Measurements from ENCODE around the gene SPRR3.

The SPRR3 gene

DNA sequence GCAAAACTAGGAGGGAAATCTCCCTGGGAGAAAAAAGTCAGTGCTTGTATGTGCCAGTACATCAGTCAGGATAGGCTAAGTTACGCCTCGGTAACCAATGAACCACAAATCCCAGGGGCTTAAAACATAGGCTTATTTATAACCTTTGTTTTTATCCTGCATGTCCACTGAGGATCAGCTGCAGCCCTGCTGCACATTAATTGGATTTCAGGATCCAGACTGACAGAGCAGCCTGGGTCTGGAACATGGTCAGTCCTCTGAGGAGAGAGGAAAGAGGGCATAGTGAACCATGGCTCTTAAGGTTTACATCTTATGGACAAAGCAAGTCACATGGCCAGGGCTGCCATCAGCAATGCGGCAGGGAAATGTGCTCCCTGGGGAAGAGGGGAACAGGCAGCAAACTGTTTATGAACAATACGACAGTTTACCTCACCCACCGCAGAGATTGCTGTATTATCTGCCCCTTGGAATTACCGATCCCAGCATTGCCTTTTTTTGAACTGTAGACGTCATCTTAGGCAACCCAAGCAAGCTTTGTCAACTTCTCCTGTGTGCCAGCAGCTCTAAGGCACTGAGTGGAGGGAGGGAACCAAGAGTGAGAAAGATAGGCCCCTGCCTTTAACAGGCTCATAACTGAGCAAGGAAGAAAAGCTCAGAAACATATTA, 40.2 kb upstream of the SPRR3 start:
- TF ChIP-seq, protein P1, sequence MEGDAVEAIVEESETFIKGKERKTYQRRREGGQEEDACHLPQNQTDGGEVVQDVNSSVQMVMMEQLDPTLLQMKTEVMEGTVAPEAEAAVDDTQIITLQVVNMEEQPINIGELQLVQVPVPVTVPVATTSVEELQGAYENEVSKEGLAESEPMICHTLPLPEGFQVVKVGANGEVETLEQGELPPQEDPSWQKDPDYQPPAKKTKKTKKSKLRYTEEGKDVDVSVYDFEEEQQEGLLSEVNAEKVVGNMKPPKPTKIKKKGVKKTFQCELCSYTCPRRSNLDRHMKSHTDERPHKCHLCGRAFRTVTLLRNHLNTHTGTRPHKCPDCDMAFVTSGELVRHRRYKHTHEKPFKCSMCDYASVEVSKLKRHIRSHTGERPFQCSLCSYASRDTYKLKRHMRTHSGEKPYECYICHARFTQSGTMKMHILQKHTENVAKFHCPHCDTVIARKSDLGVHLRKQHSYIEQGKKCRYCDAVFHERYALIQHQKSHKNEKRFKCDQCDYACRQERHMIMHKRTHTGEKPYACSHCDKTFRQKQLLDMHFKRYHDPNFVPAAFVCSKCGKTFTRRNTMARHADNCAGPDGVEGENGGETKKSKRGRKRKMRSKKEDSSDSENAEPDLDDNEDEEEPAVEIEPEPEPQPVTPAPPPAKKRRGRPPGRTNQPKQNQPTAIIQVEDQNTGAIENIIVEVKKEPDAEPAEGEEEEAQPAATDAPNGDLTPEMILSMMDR (IDR thresholded peaks at IDR 0.05): no peak

DNA sequence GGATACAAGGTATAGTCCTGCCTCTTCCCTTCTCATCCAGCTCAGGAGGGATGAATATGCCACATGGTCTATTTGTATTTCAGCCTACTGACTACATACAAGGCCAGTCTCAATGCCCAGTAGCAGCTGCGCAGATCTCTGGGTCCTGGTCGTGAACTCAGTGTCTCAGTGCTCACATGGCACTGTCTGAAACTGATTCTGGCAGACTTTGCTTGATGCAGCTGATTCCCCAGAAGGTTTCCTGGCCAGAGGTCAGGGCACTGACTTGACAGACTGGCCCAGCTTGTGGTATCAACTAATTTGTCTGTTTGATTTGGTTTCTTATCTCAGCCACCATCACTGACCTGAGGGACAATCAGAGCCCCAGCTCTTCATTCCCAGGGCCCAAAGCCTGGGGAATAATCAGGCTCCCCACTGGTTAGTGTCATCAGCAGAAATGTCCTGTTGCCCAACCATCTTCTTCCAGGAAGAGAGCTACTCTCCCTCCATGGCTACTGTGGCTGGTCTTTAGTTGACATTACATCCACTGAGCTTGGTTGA, 38.6 kb upstream of the SPRR3 start:
- TF ChIP-seq, protein P1 (IDR thresholded peaks at IDR 0.05): no peak

DNA sequence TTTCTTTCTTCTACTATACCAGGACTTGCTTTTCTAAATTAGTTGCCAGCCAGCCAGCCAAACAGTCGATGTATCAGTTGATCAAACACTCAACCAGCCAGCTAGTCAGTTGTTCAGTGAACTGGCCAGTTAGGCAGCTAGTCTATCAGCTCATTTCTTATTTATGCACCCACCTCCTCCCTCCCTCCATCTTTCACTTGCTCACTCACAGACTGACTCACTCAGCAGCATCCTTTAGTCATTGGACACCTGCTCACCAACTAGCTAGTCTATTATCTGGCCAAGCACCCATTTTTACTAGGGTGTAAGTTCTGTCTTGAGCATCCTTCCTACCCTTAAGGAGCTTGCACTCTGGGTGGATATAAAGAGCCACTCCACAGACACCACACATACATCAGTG, 37.0 kb upstream of the SPRR3 start:
- TF ChIP-seq, protein P1 (IDR thresholded peaks at IDR 0.05): no peak

DNA sequence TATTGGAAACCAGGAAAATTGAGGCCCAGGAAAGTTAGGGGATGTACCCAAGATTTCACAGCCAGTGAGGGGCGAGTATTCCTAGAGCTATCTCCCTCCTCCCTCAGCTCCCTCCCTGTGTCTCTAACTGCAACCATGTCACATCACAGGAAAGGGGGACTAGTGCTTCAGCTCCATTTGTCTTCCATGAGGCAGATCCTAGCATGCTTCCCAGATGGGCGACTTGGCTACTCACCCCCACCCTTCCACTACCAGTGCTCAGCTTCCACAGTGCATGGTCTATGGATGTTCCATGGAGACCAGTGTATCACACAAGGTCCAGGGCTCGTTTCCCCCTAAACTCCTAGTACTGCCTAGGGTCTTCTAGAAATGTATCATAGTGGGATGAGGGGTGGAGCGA, 35.7 kb upstream of the SPRR3 start:
- TF ChIP-seq, protein P1 (IDR thresholded peaks at IDR 0.05): no peak

DNA sequence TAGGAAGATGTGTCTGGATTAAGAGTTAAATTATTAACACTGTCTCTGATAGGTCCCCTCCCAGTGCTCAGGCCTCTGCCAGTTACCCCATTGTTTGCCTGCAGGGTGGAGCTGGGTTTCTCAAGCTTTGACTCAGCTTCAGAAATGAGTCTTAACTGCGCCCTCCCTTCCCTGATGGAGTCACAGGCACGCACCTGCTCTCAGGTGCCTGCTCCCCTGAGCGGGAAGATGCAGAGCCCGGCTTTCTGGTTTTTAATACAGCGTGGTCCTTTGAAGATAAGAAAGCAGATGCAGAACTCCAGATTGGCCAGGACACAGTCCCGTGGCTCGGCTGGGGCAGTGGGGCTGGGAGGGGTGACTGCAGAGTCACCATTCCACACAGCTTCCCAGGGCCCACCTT, 34.3 kb upstream of the SPRR3 start:
- TF ChIP-seq, protein P1 (IDR thresholded peaks at IDR 0.05): no peak

DNA sequence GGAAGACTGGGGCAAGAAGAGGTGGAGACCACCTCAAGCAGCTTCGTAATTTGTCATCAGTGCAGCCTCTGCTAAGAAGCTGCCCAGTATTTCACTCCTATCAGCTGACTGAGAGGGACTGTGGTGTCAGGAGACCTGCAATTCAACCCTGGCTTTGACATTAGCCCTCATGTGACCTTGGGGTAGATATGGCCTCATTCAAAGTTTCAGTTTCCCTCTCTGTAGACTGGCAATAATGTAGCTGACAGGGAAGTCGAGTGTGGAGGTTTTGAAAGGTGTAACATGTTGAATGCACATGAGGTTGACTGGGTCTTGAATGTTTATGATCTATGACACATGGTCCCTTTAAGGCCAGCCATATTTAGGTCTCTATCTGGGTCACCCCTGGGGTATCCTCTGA, 33.3 kb upstream of the SPRR3 start:
- TF ChIP-seq, protein P1 (IDR thresholded peaks at IDR 0.05): no peak

DNA sequence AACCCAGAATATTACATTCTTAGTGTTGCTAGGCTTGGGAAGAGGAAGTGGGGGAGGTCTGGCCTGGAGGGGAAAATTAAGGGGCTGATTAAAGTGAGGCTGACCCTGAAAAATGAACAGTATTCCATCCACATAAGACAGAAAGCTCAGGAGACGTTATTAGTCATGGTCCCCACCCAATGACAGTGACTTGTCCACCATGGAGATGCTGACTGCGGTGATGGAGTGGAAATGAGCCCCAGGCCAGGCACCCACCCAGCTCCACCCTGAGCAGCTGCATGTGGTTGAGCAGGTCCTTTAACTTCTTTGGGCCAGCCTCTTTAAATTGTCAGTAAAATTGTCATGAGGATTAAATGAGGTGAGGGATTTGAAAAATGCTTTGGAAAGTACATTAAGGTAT, 32.5 kb upstream of the SPRR3 start:
- TF ChIP-seq, protein P1 (IDR thresholded peaks at IDR 0.05): no peak

DNA sequence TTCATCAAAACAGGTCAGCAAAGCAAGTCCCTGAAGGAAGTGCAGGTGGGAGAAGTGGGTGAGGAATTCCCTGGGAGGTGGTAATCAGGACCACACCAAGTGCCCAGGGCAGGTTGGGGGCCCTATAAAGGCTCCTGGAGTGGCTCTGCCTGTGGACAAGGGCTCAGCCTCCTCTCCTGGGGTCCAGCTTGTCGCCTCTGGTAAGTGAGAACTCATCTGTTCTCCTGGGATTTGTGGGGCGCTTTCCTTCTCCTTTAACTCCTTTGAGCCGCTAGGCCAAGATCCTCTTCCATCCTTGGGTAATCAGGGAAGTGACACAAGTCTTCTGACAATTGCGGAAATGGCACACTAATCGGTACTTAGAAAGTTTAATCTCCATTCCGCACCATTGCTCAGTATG, 31.1 kb upstream of the SPRR3 start, which contains the start of gene SPRR4:
Gene SPRR4, plus strand, starts transcription at position 154 of the 400 bp plus-strand sequence. CDS start 1,243 bp downstream, outside the sequence.
- TF ChIP-seq, protein P1 (IDR thresholded peaks at IDR 0.05): no peak

Measured in LNCAP (cell line).